Adipose tissue (tissue), 3 donors: ENCODE results near the gene ANO4. TPM values are rescaled to one million over a fixed set of nuclear protein-coding genes. Genes with fewer than 3 reads are reported as not detected.
"Not testable (repeated sequence)": the region's sequence is repeated elsewhere in the genome, so short reads cannot be mapped to it uniquely, and the experiment has no call there.

Source experiments
- H3K27ac ChIP-seq: one replicate; pipeline ENCODE4 v1.5.1; 2013; ENCODE audit warnings: low read depth, low read length
- WGBS, 3 donors: extraction: QIAGEN DNeasy Blood & Tissue Kit; methylation state at CpG; one replicate each; pipeline ENCODE4 v1.1.7; 2013; 5-methylcytosine and 5-hydroxymethylcytosine counted together
- polyA plus RNA-seq, 3 donors: library from polyadenylated mRNA; stranded (reverse); fragments of 200-250 nt; gene quantifications; one replicate each; pipeline ENCODE4 v1.2.3, GENCODE V29; 2013
- donor health status: healthy with polysubstance abuse.
- donor health status: Bipolar disorder and iron deficiency.
- donor health status: healthy.

ANO4 gene
- polyA plus RNA-seq, 3 donors, result 0.11 to 0.22 (median 0.16) TPM

- H3K27ac ChIP-seq, result no peak overlapping the region
- 41 to 68% (median 66%) methylated on average over 3 of the region's 3 CpGs for WGBS, 3 donors
Observed at GRCh38 chr12:101082706-101083105, 288.1 kb downstream of the ANO4 start.

GRCh38 chr12:101086490-101087135 is 292.0 kb downstream of the ANO4 start:
- H3K27ac ChIP-seq, result no peak overlapping the region
- WGBS, 3 donors, result 34 to 36% (median 34%) methylated on average over 11 of the region's 11 CpGs

GRCh38 chr12:101087920-101088319 is 293.3 kb downstream of the ANO4 start:
- 75 to 85% (median 79%) methylated on average over 5 of the region's 5 CpGs for WGBS, 3 donors
- H3K27ac ChIP-seq, result no peak overlapping the region

GRCh38 chr12:101089271-101089670 is 294.7 kb downstream of the ANO4 start:
- WGBS, 3 donors, result 62 to 73% (median 73%) methylated on average over 3 of the region's 3 CpGs
- no peak overlapping the region for H3K27ac ChIP-seq

- 89 to 93% (median 91%) methylated on average over 2 to 4 of the region's 4 CpGs for WGBS, 3 donors
- H3K27ac ChIP-seq, result not testable (repeated sequence)
Observed at GRCh38 chr12:101090222-101090621, 295.6 kb downstream of the ANO4 start.

- 59 to 69% (median 67%) methylated on average over 5 of the region's 5 CpGs for WGBS, 3 donors
- no peak overlapping the region for H3K27ac ChIP-seq
Observed at GRCh38 chr12:101097829-101098580, 303.4 kb downstream of the ANO4 start.

- no peak overlapping the region for H3K27ac ChIP-seq
- WGBS, 3 donors, result 63 to 83% (median 70%) methylated on average over 4 of the region's 4 CpGs
Observed at GRCh38 chr12:101107032-101107763, 312.6 kb downstream of the ANO4 start.

GRCh38 chr12:101108130-101108529 is 313.6 kb downstream of the ANO4 start:
- H3K27ac ChIP-seq, result no peak overlapping the region
- WGBS, 3 donors, result 78 to 90% (median 87%) methylated on average over 5 of the region's 5 CpGs

- H3K27ac ChIP-seq, result no peak overlapping the region
- 55 to 81% (median 75%) methylated on average over 3 of the region's 3 CpGs for WGBS, 3 donors
Observed at GRCh38 chr12:101110866-101111265, 316.3 kb downstream of the ANO4 start.

GRCh38 chr12:101111441-101111840 is 316.9 kb downstream of the ANO4 start:
- no peak overlapping the region for H3K27ac ChIP-seq
- 58 to 85% (median 79%) methylated on average over 2 of the region's 2 CpGs for WGBS, 3 donors

- 65 to 77% (median 68%) methylated on average over 2 of the region's 2 CpGs for WGBS, 3 donors
- H3K27ac ChIP-seq, result no peak overlapping the region
Observed at GRCh38 chr12:101115326-101115725, 320.8 kb downstream of the ANO4 start.

GRCh38 chr12:101116911-101117310 is 322.3 kb downstream of the ANO4 start:
- 69 to 87% (median 87%) methylated on average over 4 of the region's 4 CpGs for WGBS, 3 donors
- no peak overlapping the region for H3K27ac ChIP-seq

- WGBS, 3 donors, result 63 to 89% (median 84%) methylated on average over 2 of the region's 2 CpGs
- H3K27ac ChIP-seq, result no peak overlapping the region
Observed at GRCh38 chr12:101117842-101118241, 323.3 kb downstream of the ANO4 start.

- no peak overlapping the region for H3K27ac ChIP-seq
- 81 to 90% (median 85%) methylated on average over 6 of the region's 6 CpGs for WGBS, 3 donors
Observed at GRCh38 chr12:101127521-101128219, 333.1 kb downstream of the ANO4 start.

- WGBS, 3 donors, result 84 to 89% (median 89%) methylated on average over 33 to 35 of the region's 35 CpGs
Observed at GRCh38 chr12:101145777-101146431, 351.3 kb downstream of the ANO4 start.

GRCh38 chr12:101165319-101165718 is 370.7 kb downstream of the ANO4 start:
- H3K27ac ChIP-seq, result no peak overlapping the region
- 57 to 76% (median 73%) methylated on average over 4 of the region's 4 CpGs for WGBS, 3 donors

More at GRCh38 chr12:101145777-101146431, 351.3 kb downstream of the ANO4 start:
- not testable (repeated sequence) for H3K27ac ChIP-seq

GRCh38 chr12:101166866-101167265 is 372.3 kb downstream of the ANO4 start:
- H3K27ac ChIP-seq, result no peak overlapping the region
- 62 to 76% (median 66%) methylated on average over 5 of the region's 5 CpGs for WGBS, 3 donors

GRCh38 chr12:101168001-101168400 is 373.4 kb downstream of the ANO4 start:
- no peak overlapping the region for H3K27ac ChIP-seq
- WGBS, 3 donors, result 81 to 90% (median 88%) methylated on average over 5 of the region's 5 CpGs
